ENCODE measurements around the gene CABCOCO1. TPM values are rescaled to one million over a fixed set of nuclear protein-coding genes. Genes with fewer than 3 reads are reported as not detected.

CABCOCO1 gene
- total RNA-seq, 4 donors from 2014 or later: 0.65 TPM; not detected in 3

- no peak for ATAC-seq (ENCODE audit: low FRiP score)
- no peak for TF ChIP-seq CTCF (IDR thresholded peaks at IDR 0.05)
- no peak for DNase-seq (ENCODE audit: low spot score)
These were observed 83.6 kb downstream of the CABCOCO1 start for GRCh38 chr10:61746377-61746776.

GRCh38 chr10:61747307-61747706, 84.6 kb downstream of the CABCOCO1 start:
- no peak for TF ChIP-seq CTCF (IDR thresholded peaks at IDR 0.05)
- no peak for DNase-seq (ENCODE audit: low spot score)
- ATAC-seq (ENCODE audit: low FRiP score): no peak

GRCh38 chr10:61749291-61749690, 86.6 kb downstream of the CABCOCO1 start:
- no peak for DNase-seq (ENCODE audit: low spot score)
- ATAC-seq (ENCODE audit: low FRiP score): no peak
- TF ChIP-seq CTCF (IDR thresholded peaks at IDR 0.05): no peak

GRCh38 chr10:61750943-61751471, 88.3 kb downstream of the CABCOCO1 start:
- DNase-seq (ENCODE audit: low spot score): peak; percentile 29
- TF ChIP-seq CTCF (IDR thresholded peaks at IDR 0.05): no peak
- ATAC-seq (ENCODE audit: low FRiP score): no peak

- no peak for TF ChIP-seq CTCF (IDR thresholded peaks at IDR 0.05)
- ATAC-seq (ENCODE audit: low FRiP score): no peak
- no peak for DNase-seq (ENCODE audit: low spot score)
These were observed 88.9 kb downstream of the CABCOCO1 start for GRCh38 chr10:61751599-61751998.

GRCh38 chr10:61752111-61753011, 89.6 kb downstream of the CABCOCO1 start:
- ATAC-seq (ENCODE audit: low FRiP score) (no peak), DNase-seq (ENCODE audit: low spot score) (no peak)
- TF ChIP-seq CTCF (IDR thresholded peaks at IDR 0.05): no peak

GRCh38 chr10:61753453-61753852, 90.7 kb downstream of the CABCOCO1 start:
- ATAC-seq (ENCODE audit: low FRiP score) (no peak), DNase-seq (ENCODE audit: low spot score) (no peak)
- TF ChIP-seq CTCF (IDR thresholded peaks at IDR 0.05): no peak

Measured in omental fat pad (tissue), 4 donors.